H1 (cell line): ENCODE data around the gene CALM1. TPM values are rescaled to one million over a fixed set of nuclear protein-coding genes. Genes with fewer than 3 reads are reported as not detected.

Experiments
- CBX8 ChIP-seq: fragments of 300-800, 300-1000 bp; sonication (generic); IDR thresholded peaks from 2 replicates; pipeline ENCODE4 v1.7.1; 2016; ENCODE audit warnings: low read depth, low read length, borderline replicate concordance
- CHD2 ChIP-seq: IDR thresholded peaks from 2 replicates; pipeline ENCODE4 v1.6.1; 2012; ENCODE audit warnings: low read length, improper control_type of control experiment
- CHD7 ChIP-seq: fragments of 300-600 bp; sonication (generic); IDR thresholded peaks from 2 replicates; pipeline ENCODE4 v1.7.1; 2012; ENCODE audit warnings: low read length, moderate library complexity, mild to moderate bottlenecking, inconsistent platforms; ENCODE audit not compliant: insufficient replicate concordance
- CTBP2 ChIP-seq: IDR thresholded peaks from 2 replicates; pipeline ENCODE4 v1.7.0; 2011; ENCODE audit warnings: borderline replicate concordance, mild to moderate bottlenecking, moderate library complexity, mixed read lengths, low read length; ENCODE audit not compliant: insufficient read depth, insufficient read length
- GABPA ChIP-seq: IDR thresholded peaks from 2 replicates; pipeline ENCODE4 v1.6.1; 2011; ENCODE audit warnings: mild to moderate bottlenecking, low read length, moderate library complexity, borderline replicate concordance; ENCODE audit not compliant: insufficient read depth
- HDAC2 ChIP-seq, 2 experiments: fragments of 300-600 bp in 1 of 2; sonication (generic) in 1 of 2; IDR thresholded peaks; 2 replicates each; pipeline ENCODE4 v1.6.1; 2011 to 2012; ENCODE audit warnings: low read depth in 2 of 2, low read length in 2 of 2, mild to moderate bottlenecking in 2 of 2, moderate library complexity in 2 of 2, borderline replicate concordance in 1 of 2, inconsistent platforms in 1 of 2
- KDM1A ChIP-seq: fragments of 200-600, 300-600 bp; sonication (generic); IDR thresholded peaks from 2 replicates; pipeline ENCODE4 v1.7.1; 2016; ENCODE audit warnings: mild to moderate bottlenecking, low read length, borderline replicate concordance
- NANOG ChIP-seq: IDR thresholded peaks from 2 replicates; pipeline ENCODE4 v1.6.1; 2011; ENCODE audit warnings: low read length, low read depth, mild to moderate bottlenecking, inconsistent platforms; ENCODE audit not compliant: insufficient read depth, poor library complexity, severe bottlenecking
- SIX5 ChIP-seq: IDR thresholded peaks from 2 replicates; pipeline ENCODE4 v1.6.1; 2011; ENCODE audit warnings: mild to moderate bottlenecking, low read depth, low read length
- TAF1 ChIP-seq: IDR thresholded peaks from 2 replicates; pipeline ENCODE4 v1.6.1; 2011; ENCODE audit warnings: mild to moderate bottlenecking, low read depth, low read length
- ZNF274 ChIP-seq: IDR thresholded peaks from 2 replicates; pipeline ENCODE4 v1.7.0; 2012; ENCODE audit warnings: low read length, borderline replicate concordance; ENCODE audit errors: extremely low read depth
- polyA plus RNA-seq, 7 experiments: library from polyadenylated mRNA; depleted of rRNA in 3 of 7; stranded (reverse) in 5 of 7; unstranded in 2 of 7; fragments of >200 nt in 5 of 7; fragments of 200-250 nt in 2 of 7; gene quantifications; 1 replicate in 5 of 7; 2 replicates in 1 of 7; 4 replicates in 1 of 7; pipeline versions ENCODE4 v1.2.1 to v1.2.3, GENCODE V29; 2011 to 2013; ENCODE audit warnings: missing spikeins in 2 of 7, mixed read lengths in 2 of 7
- total RNA-seq: library from RNA; stranded (reverse); fragmentation: NEBNext Ultra II Directional; extraction: Animal tissue kit (Norgen Biotek cat#: 25700); gene quantifications from 2 replicates; pipeline ENCODE4 v1.2.1, GENCODE V29; 2021

CALM1 gene
- total and polyA plus RNA-seq, 2 of the 8 experiments (the other 6 are each of a cell fraction or from before 2014, with no cell fraction given): 285 to 422 TPM

DNA sequence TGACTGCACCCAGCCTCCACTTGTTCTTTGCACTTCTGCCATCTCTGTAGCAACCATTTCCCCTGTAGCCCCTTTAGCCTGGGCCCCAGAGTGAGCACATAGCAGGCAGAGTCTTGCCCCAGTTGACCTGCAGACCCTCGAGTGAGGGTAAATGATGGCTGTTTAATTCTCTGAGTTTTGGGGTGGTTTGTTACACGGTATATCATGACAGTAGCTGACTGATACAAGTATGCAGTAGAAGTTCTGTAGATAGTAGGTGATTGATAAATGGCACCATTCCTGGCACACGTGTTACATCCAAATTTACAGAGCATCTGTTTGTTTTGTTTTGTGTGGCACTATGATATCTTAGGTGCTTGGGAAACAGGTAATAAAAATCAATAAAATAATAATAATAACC, 32.4 kb downstream of the CALM1 start (continued):
- no peak for TF ChIP-seq CHD7
- TF ChIP-seq HDAC2 (IDR thresholded peaks at IDR 0.05; ENCODE audit: borderline replicate concordance in 1 of 2, low read depth in 2 of 2, low read length in 2 of 2): no peak
- TF ChIP-seq GABPA: no peak
- TF ChIP-seq NANOG: no peak
- TF ChIP-seq TAF1: no peak
- TF ChIP-seq CHD2: no peak
- no peak for TF ChIP-seq SIX5
- no peak for TF ChIP-seq KDM1A
- TF ChIP-seq ZNF274: no peak
- TF ChIP-seq CBX8: no peak
- TF ChIP-seq CTBP2: no peak
